Transverse colon (tissue), 4 donors: ENCODE data around the gene BRIP1.

Experiments used
- CTCF ChIP-seq, 5 experiments: fragments of 200-600 bp in 3 of 5; fragments of 450-650 bp in 2 of 5; sonication (generic) in 3 of 5; IDR thresholded peaks; 1 replicate in 2 of 5; 2 replicates in 3 of 5; pipeline ENCODE4 v1.5.1; 2016 to 2017; ENCODE audit warnings: antibody characterized with exemption in 5 of 5, inconsistent platforms in 3 of 5, mild to moderate bottlenecking in 2 of 5, moderate library complexity in 1 of 5
- EP300 ChIP-seq: sonication (generic); formaldehyde crosslinking; IDR thresholded peaks from one replicate; pipeline ENCODE4 v1.6.1; 2017; ENCODE audit warnings: antibody characterized with exemption, low read depth
- POLR2A ChIP-seq: fragments of 450-650 bp; IDR thresholded peaks from one replicate; pipeline ENCODE4 v1.6.1; 2016; ENCODE audit warnings: antibody characterized with exemption, mild to moderate bottlenecking, moderate library complexity
- POLR2AphosphoS5 ChIP-seq, 3 donors: sonication (generic); formaldehyde crosslinking; IDR thresholded peaks; one replicate each; pipeline ENCODE4 v1.6.1; 2016; ENCODE audit warnings: antibody characterized with exemption in 3 of 3

GRCh38 chr17:61897548-61898180, 34.3 kb upstream of the BRIP1 start:
- TF ChIP-seq CTCF (IDR thresholded peaks at IDR 0.05) (no peak), POLR2A (no peak), POLR2AphosphoS5 (IDR thresholded peaks at IDR 0.05) (no peak), EP300 (no peak)
